HFF-Myc (cell line): ENCODE data around the gene SAMD9.

Experiments
- DNase-seq: peaks from one replicate; pipeline ENCODE4 v3.0.0-alpha.2; 2011; ENCODE audit warnings: low read depth; ENCODE audit errors: extremely low read depth
- H3K4me3 ChIP-seq: replicated peaks from 2 replicates; pipeline ENCODE4 v1.5.1; 2011; ENCODE audit warnings: low read depth, mild to moderate bottlenecking, control low read depth, low read length
- CTCF ChIP-seq: IDR thresholded peaks from 2 replicates; pipeline ENCODE4 v1.5.1; 2012; ENCODE audit warnings: mild to moderate bottlenecking, low read depth, low read length, control low read depth; ENCODE audit errors: missing control alignments

Gene SAMD9

GRCh38 chr7:93053949-93054943, 63.5 kb downstream of the SAMD9 start:
- H3K4me3 ChIP-seq: no peak overlapping the region

GRCh38 chr7:93053209-93053948, 64.4 kb downstream of the SAMD9 start:
- no peak for TF ChIP-seq CTCF
- DNase-seq: no peak
- H3K4me3 ChIP-seq: no peak overlapping the region

More at GRCh38 chr7:93053949-93054943, 63.5 kb downstream of the SAMD9 start:
- no peak for TF ChIP-seq CTCF
- no peak for DNase-seq

- no peak for DNase-seq
- TF ChIP-seq CTCF: no peak
Measured at GRCh38 chr7:93051660-93052059, 66.1 kb downstream of the SAMD9 start.

More at GRCh38 chr7:93051660-93052059, 66.1 kb downstream of the SAMD9 start:
- no peak overlapping the region for H3K4me3 ChIP-seq
